Fibroblast of lung (primary cell): ENCODE results near the gene MYO1A.

Experiments used
- EZH2 ChIP-seq: IDR thresholded peaks from 2 replicates; pipeline ENCODE4 v1.5.1; 2012; ENCODE audit warnings: low read length, control low read depth, mild to moderate bottlenecking; ENCODE audit errors: missing control alignments
- TF ChIP-seq, protein P1 (sequence below), 2 donors: IDR thresholded peaks in 1 of 2; conservative IDR thresholded peaks in 1 of 2; 1 replicate in 1 of 2; 2 replicates in 1 of 2; pipeline ENCODE4 v1.5.1; 2011 to 2012; ENCODE audit warnings: low read length in 2 of 2, control low read depth in 1 of 2, inconsistent platforms in 1 of 2, low read depth in 1 of 2, mild to moderate bottlenecking in 1 of 2

DNA sequence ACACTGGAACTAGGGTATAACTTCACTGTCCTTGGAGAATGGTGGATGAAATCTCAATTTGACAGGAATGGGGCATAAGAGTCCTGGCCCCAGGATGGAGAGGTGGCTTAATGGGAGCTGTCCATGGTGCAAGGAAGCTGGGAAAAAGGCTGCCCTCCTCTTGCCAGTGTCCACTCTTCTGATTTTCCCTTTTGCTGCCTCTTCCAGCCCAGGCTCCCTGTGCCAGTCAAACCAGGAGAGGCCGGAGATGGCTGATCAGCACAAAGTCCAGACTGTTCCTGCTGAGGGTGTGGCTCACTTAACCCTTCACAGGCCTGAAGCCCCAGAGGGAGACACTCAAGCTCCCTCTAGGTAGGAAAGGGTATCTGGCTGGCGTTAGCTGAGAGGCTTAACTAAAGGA is at the start of gene MYO1A:
- TF ChIP-seq, protein P1, sequence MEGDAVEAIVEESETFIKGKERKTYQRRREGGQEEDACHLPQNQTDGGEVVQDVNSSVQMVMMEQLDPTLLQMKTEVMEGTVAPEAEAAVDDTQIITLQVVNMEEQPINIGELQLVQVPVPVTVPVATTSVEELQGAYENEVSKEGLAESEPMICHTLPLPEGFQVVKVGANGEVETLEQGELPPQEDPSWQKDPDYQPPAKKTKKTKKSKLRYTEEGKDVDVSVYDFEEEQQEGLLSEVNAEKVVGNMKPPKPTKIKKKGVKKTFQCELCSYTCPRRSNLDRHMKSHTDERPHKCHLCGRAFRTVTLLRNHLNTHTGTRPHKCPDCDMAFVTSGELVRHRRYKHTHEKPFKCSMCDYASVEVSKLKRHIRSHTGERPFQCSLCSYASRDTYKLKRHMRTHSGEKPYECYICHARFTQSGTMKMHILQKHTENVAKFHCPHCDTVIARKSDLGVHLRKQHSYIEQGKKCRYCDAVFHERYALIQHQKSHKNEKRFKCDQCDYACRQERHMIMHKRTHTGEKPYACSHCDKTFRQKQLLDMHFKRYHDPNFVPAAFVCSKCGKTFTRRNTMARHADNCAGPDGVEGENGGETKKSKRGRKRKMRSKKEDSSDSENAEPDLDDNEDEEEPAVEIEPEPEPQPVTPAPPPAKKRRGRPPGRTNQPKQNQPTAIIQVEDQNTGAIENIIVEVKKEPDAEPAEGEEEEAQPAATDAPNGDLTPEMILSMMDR (conservative IDR thresholded peaks at IDR 0.05 in 1 of 2, IDR thresholded peaks at IDR 0.05 in 1 of 2; ENCODE audit: low read depth in 1 of 2, low read length in 2 of 2) = no peak
- no peak for TF ChIP-seq EZH2
